NCI-H2227 treated with DMSO at 0.1 percent for 48 hours (cell line): Measurements from ENCODE around the gene NDFIP1.
"Not testable (repeated sequence)": the region's sequence is repeated elsewhere in the genome, so short reads cannot be mapped to it uniquely, and the experiment has no call there.

ENCODE experiments used
- DNase-seq: peaks from one replicate; lab custom pipeline; 2025; lab: John Stamatoyannopoulos, UW

Gene NDFIP1

GRCh38 chr5:142108432-142109330, at the start of gene NDFIP1:
NDFIP1 (plus strand) TSS chr5:142108779; CDS start chr5:142108975, 196 bp downstream.
- DNase-seq, result peak; percentile 55

- no peak for DNase-seq
These were observed 49.2 kb upstream of the NDFIP1 start for GRCh38 chr5:142059304-142059940.

GRCh38 chr5:142063376-142063775, 45.2 kb upstream of the NDFIP1 start:
- no peak for DNase-seq

- DNase-seq, result peak; percentile 63
These were observed 44.7 kb upstream of the NDFIP1 start for GRCh38 chr5:142063878-142064331.

GRCh38 chr5:142065273-142065672, 43.3 kb upstream of the NDFIP1 start:
- DNase-seq, result peak; percentile 64

- no peak for DNase-seq
These were observed 38.8 kb upstream of the NDFIP1 start for GRCh38 chr5:142069606-142070399.

- no peak for DNase-seq
These were observed 37.8 kb upstream of the NDFIP1 start for GRCh38 chr5:142070734-142071133.

- DNase-seq, result no peak
These were observed 36.1 kb upstream of the NDFIP1 start for GRCh38 chr5:142072488-142072887.

GRCh38 chr5:142073362-142073988, 35.1 kb upstream of the NDFIP1 start:
- no peak for DNase-seq

- DNase-seq, result no peak
These were observed 34.6 kb upstream of the NDFIP1 start for GRCh38 chr5:142074006-142074405.

- DNase-seq, result no peak
These were observed 30.4 kb upstream of the NDFIP1 start for GRCh38 chr5:142078221-142078620.

GRCh38 chr5:142078706-142079105, 29.9 kb upstream of the NDFIP1 start:
- no peak for DNase-seq

- DNase-seq, result no peak
These were observed 29.3 kb upstream of the NDFIP1 start for GRCh38 chr5:142079306-142079721.

GRCh38 chr5:142080248-142080647, 28.3 kb upstream of the NDFIP1 start:
- no peak for DNase-seq

- DNase-seq, result no peak
These were observed 26.3 kb upstream of the NDFIP1 start for GRCh38 chr5:142082182-142082781.

GRCh38 chr5:142086229-142086628, 22.4 kb upstream of the NDFIP1 start:
- DNase-seq, result no peak

GRCh38 chr5:142086679-142087078, 21.9 kb upstream of the NDFIP1 start:
- DNase-seq, result no peak

GRCh38 chr5:142087920-142088679, 20.5 kb upstream of the NDFIP1 start:
- DNase-seq, result no peak

- not testable (repeated sequence) for DNase-seq
These were observed 19.6 kb upstream of the NDFIP1 start for GRCh38 chr5:142088855-142089479.

- DNase-seq, result no peak
These were observed 17.6 kb upstream of the NDFIP1 start for GRCh38 chr5:142091012-142091411.
